GM12801 (cell line): ENCODE measurements around the gene CEP120.

Experiments used
- TF ChIP-seq, protein P1 (sequence below): IDR thresholded peaks from one replicate; pipeline ENCODE4 v1.5.1; 2011; ENCODE audit warnings: control low read depth; ENCODE audit not compliant: insufficient read length; ENCODE audit errors: extremely low read depth

CEP120 gene

DNA sequence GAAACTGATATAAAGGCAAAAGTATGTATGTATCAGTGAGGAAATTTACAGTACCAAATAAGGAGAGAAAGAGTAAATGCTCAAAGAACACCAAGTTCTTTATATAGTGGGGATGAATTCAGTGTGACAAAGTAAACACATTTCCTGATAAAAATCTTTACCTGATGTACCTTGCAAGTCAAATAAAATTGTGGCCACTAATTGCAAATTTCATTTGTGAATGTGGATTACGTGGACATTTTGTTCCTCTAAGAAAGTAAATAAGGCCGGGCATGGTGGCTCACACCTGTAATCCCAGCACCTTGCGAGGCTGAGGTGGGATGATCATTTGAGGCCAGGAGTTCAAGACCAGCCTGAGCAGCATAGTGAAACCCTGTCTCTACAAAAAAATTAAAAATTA lies 25.7 kb downstream of the CEP120 start:
- TF ChIP-seq, protein P1, sequence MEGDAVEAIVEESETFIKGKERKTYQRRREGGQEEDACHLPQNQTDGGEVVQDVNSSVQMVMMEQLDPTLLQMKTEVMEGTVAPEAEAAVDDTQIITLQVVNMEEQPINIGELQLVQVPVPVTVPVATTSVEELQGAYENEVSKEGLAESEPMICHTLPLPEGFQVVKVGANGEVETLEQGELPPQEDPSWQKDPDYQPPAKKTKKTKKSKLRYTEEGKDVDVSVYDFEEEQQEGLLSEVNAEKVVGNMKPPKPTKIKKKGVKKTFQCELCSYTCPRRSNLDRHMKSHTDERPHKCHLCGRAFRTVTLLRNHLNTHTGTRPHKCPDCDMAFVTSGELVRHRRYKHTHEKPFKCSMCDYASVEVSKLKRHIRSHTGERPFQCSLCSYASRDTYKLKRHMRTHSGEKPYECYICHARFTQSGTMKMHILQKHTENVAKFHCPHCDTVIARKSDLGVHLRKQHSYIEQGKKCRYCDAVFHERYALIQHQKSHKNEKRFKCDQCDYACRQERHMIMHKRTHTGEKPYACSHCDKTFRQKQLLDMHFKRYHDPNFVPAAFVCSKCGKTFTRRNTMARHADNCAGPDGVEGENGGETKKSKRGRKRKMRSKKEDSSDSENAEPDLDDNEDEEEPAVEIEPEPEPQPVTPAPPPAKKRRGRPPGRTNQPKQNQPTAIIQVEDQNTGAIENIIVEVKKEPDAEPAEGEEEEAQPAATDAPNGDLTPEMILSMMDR, result no peak

DNA sequence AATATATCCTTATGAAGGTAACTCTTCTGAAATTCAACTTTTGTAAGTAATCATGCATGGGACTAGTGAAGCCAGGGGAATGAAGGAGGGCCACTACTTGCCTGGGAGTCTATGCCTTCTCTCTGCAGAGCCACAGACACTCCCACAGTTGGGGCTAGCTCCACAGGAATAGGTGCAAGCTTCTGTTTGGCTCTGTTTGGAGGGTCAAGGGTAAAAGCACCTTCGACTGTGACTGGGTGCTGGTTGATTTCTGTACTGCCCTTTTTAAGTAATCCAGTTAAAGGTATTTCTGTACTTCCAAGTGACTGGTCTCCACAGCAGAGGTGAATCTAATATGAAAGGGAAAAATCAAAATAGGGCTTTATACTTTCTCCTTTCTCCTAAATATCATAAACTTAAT lies 32.2 kb downstream of the CEP120 start:
- TF ChIP-seq, protein P1, result no peak

DNA sequence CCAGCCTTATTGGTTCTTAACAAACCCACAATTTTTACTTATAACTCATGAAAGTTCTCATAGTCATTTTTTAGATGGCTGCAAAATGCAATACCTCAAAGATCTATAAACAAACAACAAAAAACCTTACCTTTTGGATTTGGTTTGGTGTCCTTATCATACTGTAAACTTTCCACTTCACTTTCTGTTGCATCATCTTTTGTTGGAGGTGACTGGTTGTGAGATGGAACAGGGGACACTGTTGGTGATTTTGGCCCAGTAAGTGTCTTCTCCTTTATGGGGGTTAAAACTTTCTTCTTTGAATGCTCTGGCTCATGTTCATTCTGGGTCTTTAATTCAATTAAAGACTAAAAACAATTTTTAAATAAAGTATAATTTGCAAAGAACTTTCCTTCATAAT lies 33.4 kb downstream of the CEP120 start:
- TF ChIP-seq, protein P1, result no peak

DNA sequence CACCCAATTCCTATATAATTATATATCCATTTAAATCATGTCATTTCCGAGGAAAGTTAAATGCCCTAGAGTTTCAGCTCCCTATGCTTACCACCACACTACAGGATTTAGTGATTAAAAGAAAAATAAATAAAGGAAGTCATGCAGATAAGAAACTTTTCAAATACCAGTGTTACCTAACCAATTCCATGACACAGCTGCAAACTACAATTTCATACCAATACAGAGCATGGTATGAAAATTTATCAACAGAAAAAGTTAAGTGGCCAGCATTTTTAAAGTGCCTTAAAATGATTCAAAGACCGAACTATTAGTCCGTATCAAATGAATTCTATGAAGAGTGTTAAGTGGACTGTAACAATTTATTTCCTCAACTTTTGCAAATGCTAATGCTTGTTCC lies 35.9 kb downstream of the CEP120 start:
- TF ChIP-seq, protein P1, result no peak

DNA sequence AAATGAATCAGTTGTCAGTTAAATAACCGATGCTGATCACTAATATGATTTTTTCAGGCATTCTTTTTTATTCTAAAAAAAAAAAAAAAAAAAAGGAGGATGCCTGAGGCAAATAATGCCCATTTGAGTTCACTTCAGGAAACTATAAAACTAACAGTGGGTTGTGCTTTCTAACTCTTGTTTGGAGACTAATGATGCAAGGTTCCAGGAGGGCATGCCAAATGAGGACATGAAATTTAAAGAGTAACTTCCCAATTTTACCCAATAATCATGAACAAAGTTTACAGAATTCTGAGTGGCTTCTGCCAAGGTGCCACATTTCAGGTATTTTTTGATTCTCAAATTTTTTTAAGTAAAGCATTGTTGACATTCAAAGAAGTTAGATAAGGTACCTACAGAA lies 41.0 kb downstream of the CEP120 start:
- TF ChIP-seq, protein P1, result no peak

DNA sequence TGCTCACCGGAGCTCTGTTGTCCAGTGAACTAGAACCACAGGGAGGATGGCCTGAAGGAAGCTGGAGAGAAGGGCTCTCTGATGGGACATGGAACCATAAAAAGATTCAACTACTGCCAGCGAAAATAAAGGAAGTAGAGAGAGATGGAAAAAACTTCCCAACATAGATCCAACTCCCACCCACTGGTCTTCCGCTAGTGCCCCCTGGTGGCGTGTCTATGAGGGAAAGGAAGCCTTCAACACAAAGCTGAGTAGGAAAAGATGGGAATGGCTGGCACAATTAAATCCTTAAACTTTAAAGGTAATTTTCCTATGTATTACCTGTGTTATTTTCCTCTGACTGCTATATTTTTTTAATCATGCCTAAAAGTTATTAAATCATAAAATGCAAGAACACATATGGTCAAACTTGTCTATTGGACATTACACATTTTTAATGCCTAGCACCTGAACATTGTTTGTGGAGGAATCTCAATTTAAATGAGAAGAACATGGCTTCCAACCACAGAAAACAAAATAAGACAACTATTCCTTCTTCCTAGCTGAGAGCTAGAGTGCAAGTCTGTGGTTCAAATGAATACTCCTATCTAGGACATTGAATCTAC lies 51.5 kb downstream of the CEP120 start:
- TF ChIP-seq, protein P1, result no peak

DNA sequence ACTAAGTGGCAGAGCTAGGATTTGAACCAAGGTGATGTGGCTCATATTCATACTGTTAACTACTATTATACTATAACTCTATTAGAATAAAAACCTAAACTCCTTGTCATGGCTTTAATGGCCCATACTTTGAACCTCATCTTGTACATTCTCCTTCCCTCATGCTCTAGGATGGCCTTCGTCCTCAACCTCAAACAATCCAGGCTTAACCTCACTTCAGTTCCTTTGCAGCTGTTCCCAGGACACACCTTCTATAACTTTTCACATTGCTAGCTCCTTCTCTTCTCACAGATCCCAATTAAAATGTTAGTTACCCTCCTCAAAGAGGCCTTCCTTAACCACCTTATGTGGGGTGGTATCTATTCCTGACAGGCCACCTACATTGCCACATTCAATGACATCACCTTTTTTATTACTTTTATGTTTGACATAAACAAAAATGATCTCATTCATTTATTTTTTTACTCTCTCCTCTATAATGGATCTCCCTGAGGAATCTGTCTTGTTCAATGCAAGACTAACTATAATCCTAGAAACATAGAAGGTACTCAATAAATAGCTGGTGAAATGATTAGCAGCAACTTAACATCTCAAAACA lies 53.7 kb downstream of the CEP120 start:
- TF ChIP-seq, protein P1, result no peak
